Loucy (cell line): Measurements from ENCODE around the gene AMIGO2.
"Not testable (repeated sequence)": the region's sequence is repeated elsewhere in the genome, so short reads cannot be mapped to it uniquely, and the experiment has no call there.

Experiments
- CTCF ChIP-seq: fragments of 200-600 bp; sonication (generic); conservative IDR thresholded peaks from 2 replicates; pipeline ENCODE4 v1.5.1; 2014; ENCODE audit warnings: mild to moderate bottlenecking, antibody characterized with exemption, low read length
- EZH2phosphoT487 ChIP-seq: fragments of 200-600 bp; IDR thresholded peaks from 2 replicates; pipeline ENCODE4 v1.6.1; 2018; ENCODE audit warnings: antibody characterized with exemption, mild to moderate bottlenecking, moderate library complexity, borderline replicate concordance

- TF ChIP-seq CTCF, EZH2phosphoT487: not testable (repeated sequence)
These were observed 37.5 kb upstream of the AMIGO2 start for GRCh38 chr12:47117305-47117704.
